B cell (primary cell): ENCODE measurements around the gene LRP2.

ENCODE experiments used
- EZH2 ChIP-seq: IDR thresholded peaks from 2 replicates; pipeline ENCODE4 v1.6.1; 2012; ENCODE audit warnings: borderline replicate concordance, low read depth, mild to moderate bottlenecking, moderate library complexity, low read length; ENCODE audit not compliant: insufficient read depth, poor library complexity, severe bottlenecking
- TF ChIP-seq, protein P1 (sequence below): fragments of 200-600 bp; IDR thresholded peaks from one replicate; pipeline ENCODE4 v1.8.0; 2022; ENCODE audit warnings: antibody characterized with exemption, mild to moderate bottlenecking

DNA sequence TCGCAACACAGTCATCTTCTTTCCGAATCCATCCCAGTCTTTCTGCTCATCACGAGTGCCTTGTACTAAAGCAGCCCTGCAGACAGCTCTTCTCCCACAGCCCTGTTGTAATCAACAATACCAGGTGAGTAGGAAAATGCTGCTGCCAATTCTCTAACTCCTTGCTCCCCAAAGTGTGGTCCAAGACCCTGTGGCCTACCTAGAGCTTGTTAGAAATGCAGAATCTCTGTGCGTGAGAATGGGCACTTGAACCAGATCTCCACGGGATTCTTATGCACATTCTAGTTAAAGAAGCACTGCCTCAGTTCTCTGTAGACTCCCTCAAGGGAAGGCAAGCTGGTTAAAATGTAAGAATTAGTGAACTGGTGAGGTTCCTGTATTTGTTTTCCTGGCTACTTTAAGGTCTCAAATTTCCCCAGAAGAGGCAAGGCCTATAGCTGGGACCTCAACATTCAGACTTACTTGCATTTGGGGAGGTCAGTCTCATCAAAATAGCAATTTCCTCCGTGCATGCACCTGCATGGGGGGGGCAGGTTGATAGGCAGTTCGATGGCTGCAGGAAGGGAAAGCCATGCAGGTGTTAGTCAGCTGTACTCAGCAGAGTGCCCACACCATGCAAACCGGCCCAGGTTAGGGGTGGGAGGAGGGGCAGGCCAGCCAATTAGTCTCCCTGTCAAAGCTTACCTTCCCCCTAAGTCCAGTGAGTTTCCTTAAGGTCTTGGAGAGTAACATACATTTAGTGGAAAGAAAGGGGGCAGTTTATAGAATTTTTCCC, 222.2 kb downstream of the LRP2 start:
- TF ChIP-seq, protein P1, sequence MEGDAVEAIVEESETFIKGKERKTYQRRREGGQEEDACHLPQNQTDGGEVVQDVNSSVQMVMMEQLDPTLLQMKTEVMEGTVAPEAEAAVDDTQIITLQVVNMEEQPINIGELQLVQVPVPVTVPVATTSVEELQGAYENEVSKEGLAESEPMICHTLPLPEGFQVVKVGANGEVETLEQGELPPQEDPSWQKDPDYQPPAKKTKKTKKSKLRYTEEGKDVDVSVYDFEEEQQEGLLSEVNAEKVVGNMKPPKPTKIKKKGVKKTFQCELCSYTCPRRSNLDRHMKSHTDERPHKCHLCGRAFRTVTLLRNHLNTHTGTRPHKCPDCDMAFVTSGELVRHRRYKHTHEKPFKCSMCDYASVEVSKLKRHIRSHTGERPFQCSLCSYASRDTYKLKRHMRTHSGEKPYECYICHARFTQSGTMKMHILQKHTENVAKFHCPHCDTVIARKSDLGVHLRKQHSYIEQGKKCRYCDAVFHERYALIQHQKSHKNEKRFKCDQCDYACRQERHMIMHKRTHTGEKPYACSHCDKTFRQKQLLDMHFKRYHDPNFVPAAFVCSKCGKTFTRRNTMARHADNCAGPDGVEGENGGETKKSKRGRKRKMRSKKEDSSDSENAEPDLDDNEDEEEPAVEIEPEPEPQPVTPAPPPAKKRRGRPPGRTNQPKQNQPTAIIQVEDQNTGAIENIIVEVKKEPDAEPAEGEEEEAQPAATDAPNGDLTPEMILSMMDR = no peak
- no peak for TF ChIP-seq EZH2
